ENCODE measurements around the gene BID.

Gene BID

DNA sequence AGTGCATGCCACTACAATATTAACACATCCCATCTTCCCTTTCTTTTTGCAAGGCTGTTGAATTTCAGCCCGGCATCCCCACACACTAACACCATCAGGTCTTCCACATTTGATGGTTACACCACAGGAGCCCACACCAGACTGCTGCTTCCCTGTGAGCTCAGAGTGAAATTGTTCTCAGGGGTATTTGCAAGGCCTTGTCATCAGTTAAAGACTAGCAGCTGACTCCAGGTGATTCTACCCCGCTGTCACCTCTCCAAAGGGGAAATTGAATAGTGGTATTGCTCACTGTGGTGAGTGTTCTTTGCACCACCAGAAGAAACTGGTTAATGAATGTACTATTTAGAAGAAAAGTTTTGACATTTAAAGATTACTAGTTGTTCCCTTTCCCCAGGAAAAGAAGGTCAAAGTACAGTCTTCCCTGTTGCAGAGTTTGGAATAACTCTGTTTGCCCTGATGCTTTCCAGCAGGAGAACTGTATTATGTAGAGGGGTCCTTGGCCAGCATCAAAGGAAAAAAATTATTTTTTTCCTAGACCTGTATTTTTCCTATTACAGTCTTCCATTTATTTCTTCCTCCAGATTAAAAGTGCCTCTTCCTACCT, 41.9 kb downstream of the BID start:
- FAIRE-seq, result no peak

DNA sequence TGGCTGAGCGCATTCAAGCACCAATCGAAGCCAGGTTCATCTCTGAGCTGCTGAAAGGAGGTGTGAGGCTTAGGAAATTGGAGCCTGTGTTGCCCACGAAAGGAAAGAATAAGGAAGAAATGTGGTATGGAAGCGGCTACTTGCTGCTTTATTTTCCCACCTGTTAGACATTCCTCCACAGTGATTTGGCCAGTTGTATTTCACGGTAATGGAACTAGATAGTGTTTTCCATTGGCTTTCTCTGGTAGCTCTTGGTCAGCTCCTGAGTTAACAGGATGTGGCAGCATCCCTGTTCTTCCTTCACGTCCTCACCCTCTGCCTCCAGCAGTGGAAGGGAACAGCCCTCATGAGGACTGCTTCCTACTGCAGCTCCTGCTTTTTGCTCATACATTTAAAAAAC, 44.7 kb downstream of the BID start:
- no peak for FAIRE-seq

DNA sequence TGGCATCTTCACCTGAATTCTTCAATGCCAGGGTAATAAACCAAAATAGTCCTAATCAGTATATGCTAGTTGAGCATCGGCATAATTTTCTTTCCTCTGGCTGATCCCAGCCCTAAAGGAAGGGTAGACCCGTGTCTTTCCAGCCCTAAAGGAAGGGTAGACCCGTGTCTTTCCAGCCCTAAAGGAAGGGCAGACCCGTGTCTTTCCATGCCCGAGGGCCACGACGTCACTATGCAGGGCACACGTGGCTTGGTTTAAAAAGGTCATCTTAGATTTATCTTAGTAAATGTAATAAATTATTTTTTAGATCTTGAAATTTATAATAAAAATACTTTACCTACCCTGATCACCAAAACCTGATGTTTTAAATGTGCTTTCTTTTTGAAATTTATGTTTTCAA, 45.5 kb downstream of the BID start:
- no peak for FAIRE-seq

DNA sequence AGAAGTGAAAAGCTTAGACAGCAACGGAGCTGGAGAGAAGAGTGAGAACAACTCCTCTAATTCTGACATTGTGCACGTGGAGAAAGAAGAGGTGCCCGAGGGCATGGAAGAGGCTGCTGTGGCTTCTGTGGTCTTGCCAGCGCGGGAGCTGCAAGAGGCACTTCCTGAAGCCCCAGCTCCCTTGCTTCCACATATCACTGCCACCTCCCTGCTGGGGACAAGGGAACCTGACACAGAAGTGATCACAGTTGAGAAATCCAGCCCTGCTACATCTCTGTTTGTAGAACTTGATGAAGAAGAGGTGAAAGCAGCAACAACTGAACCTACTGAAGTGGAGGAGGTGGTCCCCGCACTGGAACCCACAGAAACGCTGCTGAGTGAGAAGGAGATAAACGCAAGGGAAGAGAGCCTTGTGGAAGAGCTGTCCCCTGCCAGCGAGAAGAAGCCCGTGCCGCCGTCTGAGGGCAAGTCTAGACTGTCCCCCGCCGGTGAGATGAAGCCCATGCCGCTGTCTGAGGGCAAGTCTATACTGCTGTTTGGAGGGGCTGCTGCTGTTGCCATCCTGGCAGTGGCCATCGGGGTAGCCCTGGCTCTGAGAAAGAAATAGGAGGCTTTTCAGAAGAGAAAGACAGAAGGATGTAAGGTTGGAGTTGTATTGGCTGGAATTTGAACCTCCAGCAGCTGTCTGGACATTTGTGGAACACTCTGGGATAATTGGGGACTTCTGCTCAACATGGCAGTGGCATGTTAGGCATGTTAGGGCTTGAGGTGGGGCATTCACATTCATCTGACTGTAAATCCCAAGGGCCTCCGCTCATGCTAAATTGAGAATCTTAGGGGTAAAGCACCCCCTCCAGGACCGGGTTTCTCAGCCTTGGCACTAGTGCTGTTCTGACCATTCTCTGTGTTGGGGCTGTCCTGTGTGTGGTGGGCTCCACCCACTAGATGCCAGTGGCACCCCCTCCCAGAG, 47.1 kb downstream of the BID start:
- no peak for FAIRE-seq

DNA sequence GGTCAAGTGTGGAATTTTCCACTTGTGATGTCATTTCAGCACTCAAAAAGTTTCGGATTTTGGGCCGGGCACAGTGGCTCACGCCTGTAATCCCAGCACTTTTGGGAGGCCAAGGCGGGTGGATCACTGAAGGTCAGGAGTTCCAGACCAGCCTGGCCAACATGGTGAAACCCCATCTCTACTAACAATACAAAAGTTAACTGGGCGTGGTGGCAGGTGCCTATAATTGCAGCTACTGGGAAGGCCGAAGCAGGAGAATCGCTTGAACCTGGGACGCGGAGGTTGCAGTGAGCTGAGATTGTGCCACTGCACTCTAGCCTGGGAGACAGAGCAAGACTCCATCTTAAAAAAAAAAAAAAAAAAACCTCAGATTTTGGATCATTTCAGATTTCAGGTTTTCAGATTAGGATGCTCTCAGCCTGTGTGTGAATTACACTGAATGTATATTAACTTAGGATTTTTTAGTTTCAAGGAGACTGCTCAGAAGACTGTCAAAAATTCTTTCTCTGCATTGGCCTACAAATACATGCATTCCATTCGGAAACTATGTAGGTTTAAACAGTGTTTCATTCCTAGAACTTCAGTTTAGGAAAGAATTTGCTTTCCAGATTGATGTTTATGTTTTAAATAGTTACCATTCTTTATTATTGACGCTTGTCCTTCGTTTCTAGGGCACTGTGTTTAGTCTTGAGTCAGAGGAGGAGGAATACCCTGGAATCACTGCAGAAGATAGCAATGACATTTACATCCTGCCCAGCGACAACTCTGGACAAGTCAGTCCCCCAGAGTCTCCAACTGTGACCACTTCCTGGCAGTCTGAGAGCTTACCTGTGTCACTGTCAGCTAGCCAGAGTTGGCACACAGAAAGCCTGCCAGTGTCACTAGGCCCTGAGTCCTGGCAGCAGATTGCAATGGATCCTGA, 48.0 kb downstream of the BID start:
- no peak for FAIRE-seq

DNA sequence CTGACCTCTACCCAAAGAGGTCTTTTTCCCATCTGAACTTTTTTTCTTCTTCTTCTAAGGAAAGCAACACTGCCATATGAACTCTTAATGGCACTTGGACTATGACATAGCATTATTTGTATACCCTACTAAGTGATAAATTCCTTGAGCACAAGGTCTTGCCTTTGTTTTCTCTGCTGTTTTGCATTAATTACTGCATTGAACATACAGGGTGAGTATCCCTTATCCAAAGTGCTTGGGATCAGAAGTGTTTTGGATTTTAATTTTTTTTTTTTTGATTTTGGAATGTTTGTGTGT, 48.8 kb downstream of the BID start:
- FAIRE-seq, result no peak

DNA sequence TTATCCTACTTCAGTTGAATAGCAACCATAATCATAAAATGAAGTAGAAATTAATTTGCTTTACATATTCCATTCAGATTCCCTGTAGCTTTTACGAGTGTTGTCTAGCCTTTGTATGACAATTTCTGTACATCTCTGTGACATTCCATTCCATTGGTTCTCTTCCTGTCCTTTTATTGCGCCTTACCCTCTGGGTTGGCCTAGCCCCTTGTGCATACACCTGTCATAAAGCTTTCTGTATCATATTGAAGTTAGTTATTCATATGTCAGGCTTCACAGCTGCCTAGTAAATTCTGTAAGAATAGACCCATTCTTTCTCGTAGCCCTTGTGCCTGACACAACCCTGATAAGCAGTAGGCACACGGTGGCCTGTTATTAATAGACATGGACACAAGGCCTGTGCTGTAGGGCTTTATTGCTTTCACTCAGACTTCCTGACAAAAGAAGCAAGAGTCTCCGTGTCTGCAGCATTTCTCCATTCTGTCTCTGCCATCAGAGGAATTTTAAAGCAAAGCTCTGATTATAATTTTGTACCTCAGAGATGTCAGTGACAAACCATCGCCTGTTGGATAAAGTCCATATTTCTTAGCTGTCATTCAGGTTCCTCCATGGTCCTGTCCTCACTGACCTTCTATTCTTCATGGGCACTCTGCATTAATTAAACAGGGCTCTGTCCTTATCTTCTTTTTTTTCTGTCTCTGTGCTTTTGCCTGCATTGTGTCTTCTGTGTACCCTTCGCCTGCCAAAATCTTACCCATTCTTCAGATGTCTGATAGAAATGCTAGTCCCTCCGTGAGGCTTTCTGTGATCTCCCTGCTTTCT, 49.4 kb downstream of the BID start:
- no peak for FAIRE-seq

DNA sequence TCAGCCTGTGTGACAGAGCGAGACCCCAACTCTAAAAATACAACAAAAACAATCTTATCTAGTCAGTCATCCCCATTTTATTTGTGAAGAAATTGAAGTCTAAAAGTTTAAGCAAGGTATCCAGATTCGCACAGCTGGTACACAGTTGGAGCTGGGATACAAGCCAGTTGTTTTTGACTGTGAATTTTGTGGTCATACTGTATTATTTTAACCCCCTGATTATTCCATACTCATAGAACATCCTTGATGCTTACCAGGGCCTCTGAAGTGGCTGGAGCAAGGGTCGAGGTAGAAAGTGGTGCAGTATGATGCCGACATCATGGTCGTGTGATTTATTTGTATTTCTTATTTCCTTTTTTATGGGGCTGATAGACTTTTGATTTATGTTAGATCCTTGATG, 50.0 kb downstream of the BID start:
- no peak for FAIRE-seq

DNA sequence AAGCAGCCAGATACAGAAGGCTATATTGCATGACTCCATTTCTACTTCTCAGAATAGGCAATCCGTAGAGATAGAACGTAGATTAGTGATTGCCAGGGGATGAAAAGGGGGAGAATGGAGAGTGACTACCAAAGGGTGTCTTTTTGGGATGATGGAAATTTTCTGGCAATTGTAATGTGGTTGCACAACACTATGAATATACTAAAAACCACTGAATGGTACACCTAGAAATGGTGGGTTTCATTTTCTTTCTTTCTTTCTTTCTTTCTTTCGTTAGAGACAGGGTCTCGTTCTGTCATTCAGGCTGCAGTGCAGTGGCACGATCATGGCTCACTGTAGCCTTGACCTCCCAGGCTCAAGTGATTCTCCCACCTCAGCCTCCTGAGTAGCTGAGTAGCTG, 54.4 kb downstream of the BID start:
- no peak for FAIRE-seq

DNA sequence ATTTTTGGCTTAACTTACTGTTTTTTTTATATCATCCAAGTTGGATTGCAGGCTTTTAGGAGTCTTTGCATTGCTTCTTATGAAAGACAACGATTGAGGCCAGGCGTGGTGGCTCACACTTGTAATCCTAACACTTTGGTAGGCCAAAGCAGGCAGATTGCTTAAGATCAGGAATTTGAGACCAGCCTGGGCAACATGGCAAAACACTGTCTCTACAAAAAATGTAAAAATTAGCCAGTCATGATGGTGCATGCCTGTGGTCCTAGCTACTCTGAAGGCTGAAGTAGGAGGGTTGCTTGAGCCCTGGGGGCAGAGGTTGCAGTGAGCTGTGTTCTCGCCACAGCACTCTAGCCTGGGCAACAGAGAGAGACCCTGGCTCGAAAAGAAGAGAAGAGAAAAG, 56.6 kb downstream of the BID start:
- FAIRE-seq, result no peak

DNA sequence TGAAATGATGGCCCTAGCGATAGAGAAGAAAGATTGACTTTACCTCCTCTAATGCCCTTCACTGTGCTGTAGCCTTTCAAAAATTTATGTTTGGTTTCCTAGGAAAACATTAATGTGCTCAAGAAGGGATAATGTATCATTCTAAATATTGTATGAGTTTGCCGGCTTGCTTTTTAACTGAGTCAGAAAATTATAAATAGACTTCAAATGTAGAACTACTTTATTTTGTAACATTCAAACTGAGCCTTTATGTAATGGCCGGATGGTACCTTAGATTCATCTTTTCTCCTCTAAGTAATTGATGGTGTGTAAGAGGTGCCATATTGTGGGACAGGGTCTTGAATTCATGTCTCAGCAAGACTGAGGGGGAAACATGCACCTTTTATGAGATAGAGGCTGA, 57.7 kb downstream of the BID start:
- FAIRE-seq, result no peak

DNA sequence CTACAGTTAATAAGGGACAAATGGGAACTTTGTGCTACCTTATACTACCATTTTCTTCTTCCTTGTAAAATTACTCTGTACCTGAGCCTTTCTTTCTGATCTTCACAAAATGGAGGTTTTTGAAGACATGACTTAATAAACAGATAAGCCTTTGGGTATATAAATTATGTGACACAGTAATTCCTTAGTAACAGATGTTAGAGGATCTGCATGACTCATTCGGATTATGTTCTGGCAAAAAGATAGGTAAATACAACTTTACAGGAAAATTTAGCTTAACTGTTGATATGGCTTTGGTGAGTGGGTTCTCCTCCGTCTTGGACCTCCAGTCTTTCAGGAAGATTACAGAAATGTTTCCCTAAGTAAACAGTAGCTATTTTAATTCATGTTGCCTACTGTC, 61.8 kb downstream of the BID start:
- no peak for FAIRE-seq

DNA sequence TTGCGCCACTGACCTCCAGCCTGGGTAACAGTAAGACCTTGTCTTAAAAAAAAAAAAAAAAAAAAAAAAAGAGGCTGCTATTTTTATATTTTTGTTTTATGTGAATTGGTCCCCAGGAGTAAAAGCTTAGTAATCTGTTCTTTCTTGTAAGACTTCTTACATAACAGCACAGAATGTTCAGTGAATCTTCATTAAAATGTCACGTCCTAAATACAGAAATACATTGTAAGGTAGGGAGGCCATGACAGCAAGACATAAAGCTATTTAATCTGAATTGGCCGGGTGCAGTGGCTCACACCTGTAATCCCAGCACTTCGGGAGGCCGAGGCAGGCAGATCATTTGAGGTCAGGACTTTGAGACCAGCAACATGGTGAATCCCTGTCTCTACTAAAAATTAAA, 64.2 kb downstream of the BID start:
- no peak for FAIRE-seq

DNA sequence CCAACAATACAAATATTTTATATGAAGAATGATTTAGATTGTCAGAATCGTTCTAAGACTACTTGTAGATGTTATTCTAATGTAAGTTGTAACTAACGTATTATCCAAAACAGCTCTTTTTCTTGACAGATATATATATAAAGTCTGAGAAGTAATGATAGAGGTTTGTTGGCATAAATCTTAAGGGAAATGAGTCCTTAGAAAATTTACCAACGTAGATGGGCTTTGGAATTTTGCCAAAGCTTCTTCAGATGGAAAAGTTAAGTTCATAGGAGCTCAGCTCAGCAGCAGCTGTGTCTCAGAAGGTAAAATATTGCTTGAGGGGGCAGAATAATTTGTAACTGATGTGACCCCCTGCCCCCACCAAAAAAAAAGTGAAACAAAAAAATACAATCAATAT, 66.7 kb downstream of the BID start:
- no peak for FAIRE-seq

DNA sequence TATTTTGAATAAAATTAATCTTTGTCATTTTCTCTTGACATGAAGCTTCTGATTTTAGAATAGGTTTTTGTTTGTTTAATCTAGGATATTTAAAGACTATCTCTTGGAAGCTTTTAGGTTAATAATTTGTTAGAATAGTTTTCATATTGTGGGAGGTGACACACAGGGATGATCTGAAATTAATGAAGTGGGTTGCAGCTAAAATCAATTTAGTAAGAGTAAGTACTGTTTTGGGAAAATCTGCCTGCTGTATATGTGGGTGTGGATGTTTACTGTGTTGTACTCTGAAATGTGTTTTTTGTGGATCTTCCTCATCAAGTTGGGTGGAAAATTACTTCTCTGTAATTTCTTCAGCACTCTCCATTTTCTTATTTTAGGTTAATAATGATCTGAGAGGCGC, 67.3 kb downstream of the BID start:
- FAIRE-seq, result no peak

DNA sequence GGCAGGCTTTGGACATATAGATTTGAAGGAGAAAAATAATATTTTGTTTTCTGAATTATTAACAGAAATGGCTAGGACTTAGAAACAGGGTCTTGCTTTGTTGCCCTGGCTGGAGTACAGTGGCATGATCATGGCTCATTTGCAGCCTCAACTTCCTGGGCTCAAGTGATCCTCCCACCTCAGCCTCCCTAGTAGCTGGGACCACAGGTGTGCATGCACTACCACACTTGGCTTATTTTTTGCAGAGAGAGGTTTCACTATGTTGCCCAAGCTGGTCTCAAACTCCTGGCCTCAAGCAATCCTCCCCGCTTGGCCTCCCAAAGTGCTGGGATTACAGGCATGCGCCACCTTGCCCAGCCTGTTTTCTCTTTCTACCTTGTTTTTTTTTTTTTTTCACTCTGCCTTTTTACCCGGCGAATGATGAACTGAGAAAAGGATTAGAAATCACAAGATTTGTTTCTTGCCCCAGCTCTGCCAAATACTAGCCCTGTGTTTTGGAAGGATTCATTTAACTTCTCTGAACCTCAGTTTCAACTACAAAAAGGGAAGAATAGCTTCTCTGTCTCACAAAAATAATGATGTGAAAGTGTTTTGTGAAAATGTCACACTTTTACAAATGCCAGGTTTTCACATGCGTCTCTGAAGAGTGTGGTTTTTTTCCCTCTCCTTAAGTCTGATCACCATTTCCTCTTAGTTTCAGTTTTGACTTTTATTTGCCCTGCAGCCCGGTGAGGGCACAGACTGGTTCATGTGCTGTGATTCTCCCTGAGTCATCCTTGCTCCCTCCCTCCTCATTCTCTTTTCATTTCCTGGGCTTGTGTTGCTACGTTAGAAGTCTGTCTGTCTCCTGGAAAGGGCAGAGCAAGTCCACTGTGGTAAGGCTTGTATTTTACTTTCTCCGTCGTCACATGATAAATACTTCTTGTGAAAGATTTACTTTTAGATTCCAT, 68.0 kb downstream of the BID start:
- FAIRE-seq, result no peak

DNA sequence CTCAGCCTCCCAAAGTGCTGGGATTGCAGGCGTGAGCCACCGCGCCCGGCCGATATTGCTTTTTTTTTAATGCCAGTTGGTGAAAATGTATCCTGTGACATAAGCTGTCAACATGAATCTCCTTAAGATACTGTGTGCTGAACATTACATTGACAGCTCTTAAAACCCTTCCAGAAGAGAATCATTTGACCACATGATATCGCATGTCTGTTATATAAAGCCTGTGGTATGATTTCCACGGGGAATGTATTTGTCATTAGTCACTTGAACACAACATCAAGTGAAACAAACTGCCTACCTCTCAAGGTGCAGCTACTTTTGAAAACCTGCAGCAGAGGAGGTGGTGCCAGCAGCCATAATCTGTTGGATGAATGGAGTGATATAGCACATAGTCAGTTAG, 68.7 kb downstream of the BID start:
- no peak for FAIRE-seq

DNA sequence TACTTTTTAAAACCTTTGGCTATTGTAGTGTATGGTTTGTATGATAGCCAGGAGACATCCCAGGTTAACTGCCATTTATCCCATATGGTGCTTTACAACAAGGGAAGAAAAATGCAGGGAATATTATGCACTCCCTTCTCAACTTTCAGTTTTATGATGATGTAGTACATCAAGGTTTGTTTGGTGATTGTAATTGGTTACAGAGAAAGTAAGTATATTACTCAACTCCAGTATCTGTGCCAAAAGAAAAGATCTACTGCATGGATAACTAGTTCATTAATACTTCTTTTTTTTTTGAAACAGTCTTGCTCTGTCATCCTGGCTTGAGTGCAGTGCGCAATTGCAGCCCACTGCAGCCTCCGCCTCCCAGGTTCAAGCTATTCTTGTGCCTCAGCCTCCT, 70.5 kb downstream of the BID start:
- FAIRE-seq, result no peak

DNA sequence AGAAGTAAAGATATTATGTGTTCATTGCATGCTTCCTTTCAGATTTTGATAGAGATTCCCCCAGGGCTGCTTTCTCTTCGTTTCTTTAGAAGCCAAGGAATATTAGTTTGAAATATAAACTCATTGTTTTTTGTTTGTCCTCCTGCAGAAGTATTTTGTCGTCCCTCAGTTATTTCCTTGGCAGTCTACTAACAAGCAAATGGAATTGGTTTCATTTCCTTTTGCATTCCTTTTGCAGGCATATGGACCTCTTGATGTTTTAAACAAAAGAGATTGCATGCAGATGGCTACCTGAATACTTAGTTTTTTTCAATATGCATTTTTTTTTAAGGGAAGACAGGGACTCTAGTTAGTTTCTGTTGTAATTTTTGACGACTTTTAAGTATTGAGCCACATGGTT, 73.5 kb downstream of the BID start:
- peak; percentile 40 for FAIRE-seq

DNA sequence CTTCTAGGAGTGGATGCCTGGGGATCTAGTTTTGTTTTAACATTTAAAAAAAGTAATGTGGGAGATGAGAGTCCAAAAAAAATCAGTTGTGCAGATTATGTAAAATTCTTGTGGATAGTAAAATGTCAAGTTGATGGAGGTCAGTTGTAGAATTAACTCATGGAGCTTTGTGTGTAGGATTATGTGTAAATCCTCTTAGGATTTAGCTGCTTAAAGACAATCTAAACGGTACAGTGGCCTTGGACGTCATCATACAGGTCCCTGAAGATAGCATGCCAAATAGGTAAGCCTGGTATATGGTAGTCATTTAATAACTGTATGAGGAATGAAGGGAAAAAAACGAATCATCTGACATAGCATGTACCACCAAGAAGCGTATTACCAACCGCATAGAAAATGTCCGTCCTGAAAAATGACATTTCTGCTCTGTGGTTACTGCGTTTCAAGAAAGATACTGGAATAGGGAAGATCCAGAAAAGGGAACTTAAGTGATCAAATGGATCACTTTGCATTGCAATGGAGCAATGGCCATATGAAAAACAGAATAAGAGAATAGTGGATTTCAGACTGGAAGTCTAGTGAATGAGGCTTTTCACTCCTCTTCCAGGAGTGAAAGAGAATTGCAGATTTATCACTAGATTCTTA, 74.5 kb downstream of the BID start:
- FAIRE-seq, result no peak

DNA sequence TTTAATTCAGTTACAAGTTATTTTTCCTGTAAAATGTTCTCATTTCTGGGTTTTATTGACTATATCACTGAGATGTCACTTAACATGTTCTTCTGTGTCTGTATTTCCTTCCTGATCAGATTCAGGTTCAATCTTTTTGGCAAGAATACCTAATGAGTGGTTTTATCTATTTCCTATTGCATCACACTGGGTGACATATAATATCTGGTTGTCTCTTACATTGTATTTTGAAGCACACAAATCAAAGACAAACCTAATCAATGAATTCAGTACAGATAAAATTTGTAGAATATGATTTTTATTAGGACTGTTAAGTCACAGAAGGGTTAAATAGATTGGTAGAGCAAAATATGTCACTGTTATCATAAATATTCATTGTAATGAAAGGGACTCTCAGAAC, 75.3 kb downstream of the BID start:
- FAIRE-seq, result no peak
